ENCODE results near the gene CHAF1A. TPM values are rescaled to one million over a fixed set of nuclear protein-coding genes. Genes with fewer than 3 reads are reported as not detected.
A peak's percentile ranks its signal among the peaks of the same experiment; 100 is the strongest.

CHAF1A gene
- total RNA-seq, 1 experiment from 2014 or later: 7.8 TPM

- no peak for DNase-seq
- peaks cover 7% of the 10 kb centered on the region for H3K4me1 ChIP-seq (ENCODE audit: low read length)
- no peak overlapping the region for H3K9ac ChIP-seq (ENCODE audit: low read length)
- no peaks in the 10 kb centered on the region for H3K79me2 ChIP-seq (ENCODE audit: low read length)
- H3K4me3 ChIP-seq (ENCODE audit: low read length): no peak overlapping the region
- no peaks in the 10 kb centered on the region for H3K27me3 ChIP-seq (ENCODE audit: low read length)
- H3K36me3 ChIP-seq (ENCODE audit: insufficient read depth, low read length): peaks cover 10% of the 10 kb centered on the region
- H3K9me3 ChIP-seq (ENCODE audit: low read length): no peaks in the 10 kb centered on the region
- H3K27ac ChIP-seq (ENCODE audit: low read length): no peak overlapping the region
- H3K4me2 ChIP-seq (ENCODE audit: low read depth, low read length, poor library complexity, severe bottlenecking): no peak overlapping the region
- no peaks in the 10 kb centered on the region for H4K20me1 ChIP-seq (ENCODE audit: insufficient read depth, low read depth, low read length)
- no peaks in the 10 kb centered on the region for H3K9me2 ChIP-seq (replicated peaks; ENCODE audit: insufficient read depth, low read length)
- no peak overlapping the region for H2AFZ ChIP-seq (ENCODE audit: low read length)
Observed at GRCh38 chr19:4448147-4448985, 45.9 kb downstream of the CHAF1A start.

DNA sequence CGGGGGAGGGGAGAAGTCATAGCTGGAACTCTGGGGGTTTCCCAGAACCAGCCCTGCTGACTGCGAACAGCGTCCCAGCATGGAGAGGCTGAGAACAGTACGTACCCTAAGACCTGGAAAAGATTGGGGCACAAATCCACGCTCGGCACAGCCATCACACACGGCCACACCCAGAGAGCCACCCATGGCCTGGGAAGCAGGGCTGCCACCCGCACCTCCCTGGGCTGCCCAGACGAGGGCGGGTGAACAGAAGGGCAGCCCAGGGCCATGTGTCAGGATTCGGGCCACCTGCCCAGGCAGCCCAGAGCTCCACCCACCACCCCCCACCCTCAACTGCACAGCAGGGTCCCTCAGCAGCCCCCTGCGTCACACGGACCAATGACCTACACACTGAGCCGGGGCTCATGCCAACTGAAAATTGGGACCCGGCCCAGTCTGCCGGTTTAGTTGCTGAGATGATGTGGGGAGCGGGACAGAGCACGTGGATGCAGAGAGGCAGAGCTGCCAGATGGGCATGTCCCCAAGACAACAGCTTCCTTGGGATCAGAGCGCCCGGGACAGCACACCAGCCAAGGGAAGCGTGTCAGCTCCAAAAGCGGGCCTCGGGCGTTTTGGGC, 46.7 kb downstream of the CHAF1A start:
- H4K20me1 ChIP-seq (ENCODE audit: insufficient read depth, low read depth, low read length): no peaks in the 10 kb centered on the region
- no peaks in the 10 kb centered on the region; the same call in 1 of the 2 replicates for H3K79me2 ChIP-seq (ENCODE audit: low read length)
- H3K9ac ChIP-seq (ENCODE audit: low read length): no peak overlapping the region
- DNase-seq: no peak
- no peak overlapping the region for H3K4me2 ChIP-seq (ENCODE audit: low read depth, low read length, poor library complexity, severe bottlenecking)
- no peaks in the 10 kb centered on the region for H3K9me2 ChIP-seq (replicated peaks; ENCODE audit: insufficient read depth, low read length)
- H3K27me3 ChIP-seq (ENCODE audit: low read length): no peaks in the 10 kb centered on the region
- H3K36me3 ChIP-seq (ENCODE audit: insufficient read depth, low read length): peaks cover 8% of the 10 kb centered on the region
- no peak overlapping the region for H2AFZ ChIP-seq (ENCODE audit: low read length)
- H3K27ac ChIP-seq (ENCODE audit: low read length): no peak overlapping the region
- H3K9me3 ChIP-seq (ENCODE audit: low read length): no peaks in the 10 kb centered on the region
- H3K4me3 ChIP-seq (ENCODE audit: low read length): no peak overlapping the region
- H3K4me1 ChIP-seq (ENCODE audit: low read length): peaks cover 14% of the 10 kb centered on the region

GRCh38 chr19:4449639-4450028, 47.2 kb downstream of the CHAF1A start:
- peaks cover 8% of the 10 kb centered on the region for H3K36me3 ChIP-seq (ENCODE audit: insufficient read depth, low read length)
- H3K9me2 ChIP-seq (replicated peaks; ENCODE audit: insufficient read depth, low read length): no peaks in the 10 kb centered on the region
- H3K27ac ChIP-seq (ENCODE audit: low read length): no peak overlapping the region
- no peak overlapping the region for H3K4me3 ChIP-seq (ENCODE audit: low read length)
- no peaks in the 10 kb centered on the region for H4K20me1 ChIP-seq (ENCODE audit: insufficient read depth, low read depth, low read length)
- no peaks in the 10 kb centered on the region for H3K9me3 ChIP-seq (ENCODE audit: low read length)
- H3K27me3 ChIP-seq (ENCODE audit: low read length): no peaks in the 10 kb centered on the region
- peaks cover 4% of the 10 kb centered on the region; the same call in 1 of the 2 replicates for H3K79me2 ChIP-seq (ENCODE audit: low read length)
- H3K4me2 ChIP-seq (ENCODE audit: low read depth, low read length, poor library complexity, severe bottlenecking): no peak overlapping the region
- no peak overlapping the region for H2AFZ ChIP-seq (ENCODE audit: low read length)
- H3K4me1 ChIP-seq (ENCODE audit: low read length): peaks cover 17% of the 10 kb centered on the region
- no peak overlapping the region for H3K9ac ChIP-seq (ENCODE audit: low read length)
- DNase-seq: no peak

DNA sequence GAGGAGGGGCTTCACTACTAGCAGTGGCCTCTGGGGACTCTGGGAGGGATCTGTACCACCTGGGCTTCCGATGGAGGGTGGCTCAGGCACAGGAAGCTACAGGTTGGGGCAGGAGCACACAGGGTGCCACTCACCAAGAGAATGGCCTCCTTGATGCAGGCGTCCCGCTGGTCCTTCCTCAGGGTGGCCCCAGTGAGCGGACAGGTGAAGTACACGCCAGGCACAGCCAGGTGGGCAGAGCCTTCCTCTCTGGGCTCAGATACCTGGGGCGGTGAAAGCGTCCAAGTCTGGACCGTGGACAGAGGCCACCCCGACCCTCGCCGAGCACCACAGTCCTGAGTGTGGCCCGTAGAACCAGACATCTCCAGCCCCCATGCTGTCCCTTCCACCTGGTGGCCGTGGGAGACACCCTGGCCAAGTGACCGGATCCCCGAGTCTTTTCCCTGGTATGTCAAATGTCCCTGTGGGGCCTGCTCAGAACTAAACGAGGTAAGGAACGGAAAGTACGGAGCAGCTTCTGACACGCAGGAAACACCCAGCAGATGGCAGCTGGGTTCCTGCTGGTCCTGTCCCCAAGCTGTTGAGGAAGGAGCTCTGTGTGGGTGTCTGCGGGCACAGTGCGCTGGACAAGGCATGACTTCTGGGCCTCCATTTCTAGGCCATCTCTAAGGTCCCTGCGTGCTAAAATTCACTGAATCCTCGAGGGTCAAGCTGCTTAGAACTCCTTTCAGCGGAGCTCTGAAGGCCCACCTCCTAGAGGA, 50.0 kb downstream of the CHAF1A start:
- Histone ChIP-seq H3K9ac (ENCODE audit: low read length) (no peak overlapping the region), H3K4me1 (ENCODE audit: low read length) (peaks cover 31% of the 10 kb centered on the region), H4K20me1 (ENCODE audit: insufficient read depth, low read depth, low read length) (peaks cover 9% of the 10 kb centered on the region), H3K4me2 (ENCODE audit: low read depth, low read length, poor library complexity, severe bottlenecking) (no peak overlapping the region), H3K36me3 (ENCODE audit: insufficient read depth, low read length) (peaks cover 8% of the 10 kb centered on the region), H3K9me3 (ENCODE audit: low read length) (no peaks in the 10 kb centered on the region), H3K79me2 (ENCODE audit: low read length) (peaks cover 26% of the 10 kb centered on the region), H2AFZ (ENCODE audit: low read length) (no peak overlapping the region), H3K27me3 (ENCODE audit: low read length) (no peaks in the 10 kb centered on the region), H3K27ac (ENCODE audit: low read length) (no peak overlapping the region), H3K4me3 (ENCODE audit: low read length) (no peak overlapping the region), H3K9me2 (replicated peaks; ENCODE audit: insufficient read depth, low read length) (no peaks in the 10 kb centered on the region)
- DNase-seq: no peak

GRCh38 chr19:4453232-4454179, 51.1 kb downstream of the CHAF1A start:
- Histone ChIP-seq H4K20me1 (ENCODE audit: insufficient read depth, low read depth, low read length) (peaks cover 9% of the 10 kb centered on the region), H3K9me2 (replicated peaks; ENCODE audit: insufficient read depth, low read length) (no peaks in the 10 kb centered on the region), H3K4me2 (ENCODE audit: low read depth, low read length, poor library complexity, severe bottlenecking) (no peak overlapping the region), H3K36me3 (ENCODE audit: insufficient read depth, low read length) (peaks cover 8% of the 10 kb centered on the region), H3K4me3 (ENCODE audit: low read length) (no peak overlapping the region), H3K9me3 (ENCODE audit: low read length) (no peaks in the 10 kb centered on the region), H2AFZ (ENCODE audit: low read length) (no peak overlapping the region), H3K27me3 (ENCODE audit: low read length) (no peaks in the 10 kb centered on the region), H3K79me2 (ENCODE audit: low read length) (peaks cover 26% of the 10 kb centered on the region), H3K4me1 (ENCODE audit: low read length) (peaks cover 33% of the 10 kb centered on the region), H3K27ac (ENCODE audit: low read length) (peak overlapping the region; percentile 20; the same call in 1 of the 2 replicates), H3K9ac (ENCODE audit: low read length) (no peak overlapping the region)
- DNase-seq: no peak

DNA sequence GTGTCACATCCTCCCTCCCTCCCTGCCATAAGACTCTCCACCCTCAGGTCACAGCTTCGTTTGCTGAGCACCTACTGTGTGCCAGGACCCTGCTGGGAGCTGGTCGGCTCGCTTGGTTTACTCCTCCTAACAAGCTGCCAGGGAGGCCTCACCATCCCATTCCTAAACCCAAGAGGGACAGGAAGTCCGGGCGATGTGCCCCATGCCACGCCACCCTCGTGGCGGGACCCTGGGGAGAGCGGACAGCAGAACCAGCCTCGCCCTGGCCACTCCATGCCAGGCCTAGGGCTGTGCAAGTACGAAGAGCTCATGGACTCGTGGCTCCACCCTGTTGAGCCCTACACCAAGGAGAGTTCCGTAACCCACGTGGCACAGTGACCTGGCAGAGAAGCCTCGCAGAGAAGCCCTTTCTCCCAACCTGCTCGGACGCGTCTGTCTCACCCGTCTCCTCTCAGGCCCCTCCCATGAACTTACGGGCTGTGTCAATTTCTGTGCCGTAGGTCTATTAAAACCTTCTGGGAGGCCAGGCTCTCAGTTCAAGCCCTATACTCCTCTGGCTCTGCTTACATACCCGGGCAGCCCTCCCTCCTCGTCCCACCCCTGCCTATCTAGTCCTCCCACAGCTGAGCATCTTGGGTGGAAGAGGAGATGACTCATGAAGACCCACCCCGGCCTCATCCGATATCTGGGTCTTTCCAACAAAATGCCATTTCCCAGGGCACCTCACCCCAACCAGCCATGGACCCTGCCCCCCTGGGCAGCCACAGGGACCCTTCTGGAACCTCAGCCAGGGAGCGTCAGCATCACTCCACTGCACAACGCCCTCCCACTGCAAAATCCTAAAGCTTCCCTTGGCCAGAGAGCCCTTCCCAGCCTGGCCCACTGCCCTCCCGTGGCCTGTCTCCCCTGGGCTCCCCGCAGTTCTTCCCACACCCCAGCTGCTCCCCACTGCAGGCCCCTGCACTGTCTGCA, 52.6 kb downstream of the CHAF1A start:
- peak overlapping the region; percentile 89 for H3K9ac ChIP-seq (ENCODE audit: low read length)
- peaks cover 26% of the 10 kb centered on the region for H3K79me2 ChIP-seq (ENCODE audit: low read length)
- H3K4me2 ChIP-seq (ENCODE audit: low read depth, low read length, poor library complexity, severe bottlenecking): no peak overlapping the region
- no peaks in the 10 kb centered on the region for H3K36me3 ChIP-seq (ENCODE audit: insufficient read depth, low read length)
- no peak overlapping the region for H3K4me3 ChIP-seq (ENCODE audit: low read length)
- H2AFZ ChIP-seq (ENCODE audit: low read length): no peak overlapping the region
- peaks cover 9% of the 10 kb centered on the region for H4K20me1 ChIP-seq (ENCODE audit: insufficient read depth, low read depth, low read length)
- H3K4me1 ChIP-seq (ENCODE audit: low read length): peaks cover 33% of the 10 kb centered on the region
- H3K9me3 ChIP-seq (ENCODE audit: low read length): no peaks in the 10 kb centered on the region
- H3K27ac ChIP-seq (ENCODE audit: low read length): no peak overlapping the region
- H3K9me2 ChIP-seq (replicated peaks; ENCODE audit: insufficient read depth, low read length): no peaks in the 10 kb centered on the region
- peak; percentile 49 for DNase-seq
- H3K27me3 ChIP-seq (ENCODE audit: low read length): no peaks in the 10 kb centered on the region

Measured in Karpas-422 (cell line).